ENCODE data around the gene HAUS7.

The HAUS7 gene

DNA sequence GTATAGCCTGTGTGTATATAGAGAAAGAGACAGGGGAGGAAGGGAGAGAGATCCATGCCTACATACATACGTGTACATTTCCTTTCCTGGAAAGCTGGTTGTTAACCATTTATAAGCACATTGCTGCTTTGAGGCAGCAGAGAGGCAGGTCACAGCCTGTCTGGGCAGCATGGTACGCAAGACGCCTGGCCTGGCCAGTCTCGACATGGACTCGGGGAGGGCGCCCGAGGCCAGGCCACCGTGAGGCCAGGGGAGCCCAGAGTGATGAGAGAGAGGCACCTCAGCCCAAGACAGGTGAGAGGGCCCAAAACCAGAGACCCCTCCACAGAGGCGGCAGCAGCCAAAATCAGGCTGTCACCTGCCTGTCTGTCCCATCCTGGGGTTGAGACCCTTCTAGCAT, 28.4 kb downstream of the HAUS7 start:
- Histone ChIP-seq H3K27me3 (ENCODE audit: insufficient read depth, low read depth) (no peaks in the 10 kb centered on the region), H3K36me3 (ENCODE audit: insufficient read depth) (no peaks in the 10 kb centered on the region), H2AFZ (ENCODE audit: low read depth) (no peak overlapping the region), H3K27ac (no peak overlapping the region), H3K4me2 (no peak overlapping the region), H3K9ac (no peak overlapping the region), H3K4me1 (ENCODE audit: low read depth, poor library complexity, severe bottlenecking) (no peaks in the 10 kb centered on the region), H4K20me1 (ENCODE audit: insufficient read depth) (no peaks in the 10 kb centered on the region), H3K79me2 (ENCODE audit: insufficient read depth, low read depth) (no peaks in the 10 kb centered on the region), H3K4me3 (IDR thresholded peaks at IDR 0.05; ENCODE audit: insufficient read depth, low read depth, low read length) (no peak overlapping the region)
- TF ChIP-seq, protein P1, sequence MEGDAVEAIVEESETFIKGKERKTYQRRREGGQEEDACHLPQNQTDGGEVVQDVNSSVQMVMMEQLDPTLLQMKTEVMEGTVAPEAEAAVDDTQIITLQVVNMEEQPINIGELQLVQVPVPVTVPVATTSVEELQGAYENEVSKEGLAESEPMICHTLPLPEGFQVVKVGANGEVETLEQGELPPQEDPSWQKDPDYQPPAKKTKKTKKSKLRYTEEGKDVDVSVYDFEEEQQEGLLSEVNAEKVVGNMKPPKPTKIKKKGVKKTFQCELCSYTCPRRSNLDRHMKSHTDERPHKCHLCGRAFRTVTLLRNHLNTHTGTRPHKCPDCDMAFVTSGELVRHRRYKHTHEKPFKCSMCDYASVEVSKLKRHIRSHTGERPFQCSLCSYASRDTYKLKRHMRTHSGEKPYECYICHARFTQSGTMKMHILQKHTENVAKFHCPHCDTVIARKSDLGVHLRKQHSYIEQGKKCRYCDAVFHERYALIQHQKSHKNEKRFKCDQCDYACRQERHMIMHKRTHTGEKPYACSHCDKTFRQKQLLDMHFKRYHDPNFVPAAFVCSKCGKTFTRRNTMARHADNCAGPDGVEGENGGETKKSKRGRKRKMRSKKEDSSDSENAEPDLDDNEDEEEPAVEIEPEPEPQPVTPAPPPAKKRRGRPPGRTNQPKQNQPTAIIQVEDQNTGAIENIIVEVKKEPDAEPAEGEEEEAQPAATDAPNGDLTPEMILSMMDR (conservative IDR thresholded peaks at IDR 0.05; ENCODE audit: low read depth, low read length), result no peak

DNA sequence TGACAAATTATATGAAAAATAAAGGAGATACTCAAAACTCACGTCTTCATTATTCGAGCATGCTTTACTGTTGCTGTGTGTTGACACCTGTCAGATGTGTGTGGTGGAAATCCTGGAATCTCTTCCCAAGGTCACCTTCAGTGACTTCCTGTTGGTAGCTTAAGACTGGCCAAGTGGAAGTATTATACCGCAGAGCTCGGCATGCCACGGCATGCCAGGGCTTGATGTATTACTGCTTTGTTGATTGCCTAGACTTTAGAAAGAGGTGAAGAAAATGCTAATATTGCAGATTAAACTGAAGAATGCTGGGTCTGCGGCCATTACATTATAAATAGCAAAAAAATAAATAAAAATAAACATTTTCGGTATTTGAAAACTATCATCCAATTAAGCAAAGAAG, 29.1 kb downstream of the HAUS7 start:
- Histone ChIP-seq H3K27ac (no peak overlapping the region), H3K79me2 (ENCODE audit: insufficient read depth, low read depth) (no peaks in the 10 kb centered on the region), H2AFZ (ENCODE audit: low read depth) (no peak overlapping the region), H3K4me1 (ENCODE audit: low read depth, poor library complexity, severe bottlenecking) (no peaks in the 10 kb centered on the region), H3K36me3 (ENCODE audit: insufficient read depth) (no peaks in the 10 kb centered on the region), H3K4me2 (no peak overlapping the region), H4K20me1 (ENCODE audit: insufficient read depth) (no peaks in the 10 kb centered on the region), H3K9ac (no peak overlapping the region), H3K27me3 (ENCODE audit: insufficient read depth, low read depth) (no peaks in the 10 kb centered on the region), H3K4me3 (IDR thresholded peaks at IDR 0.05; ENCODE audit: insufficient read depth, low read depth, low read length) (no peak overlapping the region)
- TF ChIP-seq, protein P1 (conservative IDR thresholded peaks at IDR 0.05; ENCODE audit: low read depth, low read length), result no peak

DNA sequence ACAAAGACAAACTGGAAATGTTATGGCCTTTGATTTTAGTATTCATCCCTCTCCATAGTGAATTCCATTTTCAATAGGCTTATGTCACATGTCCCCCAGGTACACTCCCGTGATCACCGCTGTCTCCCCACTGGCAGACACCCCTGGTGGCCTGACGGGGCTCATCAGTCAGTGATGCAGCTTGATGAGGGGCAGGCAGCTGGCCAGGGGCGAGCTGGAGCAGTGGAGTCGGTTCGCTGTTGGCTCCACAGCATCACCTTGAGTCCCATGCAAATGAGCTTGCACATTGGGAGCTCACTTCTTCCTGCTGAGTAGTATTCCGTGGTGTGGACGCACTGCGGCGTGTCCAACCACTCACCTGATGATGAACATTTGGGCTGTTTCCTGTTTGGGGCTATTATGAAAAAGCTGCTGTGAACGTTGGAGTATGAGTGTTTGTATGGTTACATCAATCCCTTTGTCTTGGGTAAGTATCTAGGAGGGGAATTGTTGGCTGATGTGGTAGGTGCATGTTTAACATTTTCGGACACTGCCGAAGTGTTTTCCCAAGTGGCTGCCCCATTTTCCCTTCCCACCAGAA, 29.7 kb downstream of the HAUS7 start:
- Histone ChIP-seq H4K20me1 (ENCODE audit: insufficient read depth) (no peaks in the 10 kb centered on the region), H3K4me2 (no peak overlapping the region), H2AFZ (ENCODE audit: low read depth) (no peak overlapping the region), H3K27me3 (ENCODE audit: insufficient read depth, low read depth) (no peaks in the 10 kb centered on the region), H3K36me3 (ENCODE audit: insufficient read depth) (no peaks in the 10 kb centered on the region), H3K9ac (no peak overlapping the region), H3K4me3 (IDR thresholded peaks at IDR 0.05; ENCODE audit: insufficient read depth, low read depth, low read length) (no peak overlapping the region), H3K79me2 (ENCODE audit: insufficient read depth, low read depth) (no peaks in the 10 kb centered on the region), H3K4me1 (ENCODE audit: low read depth, poor library complexity, severe bottlenecking) (no peaks in the 10 kb centered on the region), H3K27ac (no peak overlapping the region)
- TF ChIP-seq, protein P1 (conservative IDR thresholded peaks at IDR 0.05; ENCODE audit: low read depth, low read length), result no peak

DNA sequence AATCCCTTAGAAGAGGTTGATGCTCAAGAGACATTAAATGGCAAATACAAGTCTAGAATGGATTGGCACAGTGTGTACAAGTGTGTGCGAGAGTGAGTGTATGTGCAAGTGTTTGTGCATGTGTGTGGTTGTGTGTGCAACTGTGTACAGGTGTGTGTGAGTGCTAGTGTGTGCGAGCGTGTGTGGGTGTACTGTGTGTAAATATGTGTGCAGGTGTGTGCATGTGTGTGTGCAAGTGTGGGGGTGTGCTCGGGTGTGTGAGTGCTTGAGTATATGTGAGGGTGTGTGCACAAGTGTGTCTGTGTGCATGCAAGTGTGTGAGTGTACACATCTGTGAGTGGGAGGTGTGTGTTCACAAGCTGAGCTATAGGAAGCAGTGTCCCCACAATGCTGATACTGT, 30.4 kb downstream of the HAUS7 start:
- no peaks in the 10 kb centered on the region for H3K79me2 ChIP-seq (ENCODE audit: insufficient read depth, low read depth)
- TF ChIP-seq, protein P1 (conservative IDR thresholded peaks at IDR 0.05; ENCODE audit: low read depth, low read length), result no peak
- no peak overlapping the region for H3K9ac ChIP-seq
- no peak overlapping the region for H3K4me3 ChIP-seq (IDR thresholded peaks at IDR 0.05; ENCODE audit: insufficient read depth, low read depth, low read length)
- H3K4me1 ChIP-seq (ENCODE audit: low read depth, poor library complexity, severe bottlenecking), result no peaks in the 10 kb centered on the region
- no peak overlapping the region for H3K4me2 ChIP-seq
- H2AFZ ChIP-seq (ENCODE audit: low read depth), result no peak overlapping the region
- no peaks in the 10 kb centered on the region for H3K36me3 ChIP-seq (ENCODE audit: insufficient read depth)
- no peaks in the 10 kb centered on the region for H4K20me1 ChIP-seq (ENCODE audit: insufficient read depth)
- H3K27me3 ChIP-seq (ENCODE audit: insufficient read depth, low read depth), result no peaks in the 10 kb centered on the region
- H3K27ac ChIP-seq, result no peak overlapping the region

All from KMS-11 (cell line).